Measurements from ENCODE around the gene RNF20.
"Not testable (repeated sequence)": the region's sequence is repeated elsewhere in the genome, so short reads cannot be mapped to it uniquely, and the experiment has no call there.

Gene RNF20

GRCh38 chr9:101530076-101530711 lies 3.5 kb upstream of the RNF20 start:
- Histone ChIP-seq H3K4me3 (ENCODE audit: low read depth, low read length) (no peak overlapping the region), H3K9ac (ENCODE audit: low read depth, low read length) (no peak overlapping the region), H3K9me3 (ENCODE audit: control insufficient read depth, insufficient read depth, low read length) (no peaks in the 10 kb centered on the region), H3K36me3 (ENCODE audit: control insufficient read depth, insufficient read depth, low read length) (no peaks in the 10 kb centered on the region), H3K27me3 (ENCODE audit: control insufficient read depth, insufficient read depth, low read length) (no peaks in the 10 kb centered on the region), H3K27ac (ENCODE audit: low read depth, low read length) (no peak overlapping the region), H3K4me1 (ENCODE audit: control insufficient read depth, insufficient read depth, low read length) (peaks cover 6% of the 10 kb centered on the region)

DNA sequence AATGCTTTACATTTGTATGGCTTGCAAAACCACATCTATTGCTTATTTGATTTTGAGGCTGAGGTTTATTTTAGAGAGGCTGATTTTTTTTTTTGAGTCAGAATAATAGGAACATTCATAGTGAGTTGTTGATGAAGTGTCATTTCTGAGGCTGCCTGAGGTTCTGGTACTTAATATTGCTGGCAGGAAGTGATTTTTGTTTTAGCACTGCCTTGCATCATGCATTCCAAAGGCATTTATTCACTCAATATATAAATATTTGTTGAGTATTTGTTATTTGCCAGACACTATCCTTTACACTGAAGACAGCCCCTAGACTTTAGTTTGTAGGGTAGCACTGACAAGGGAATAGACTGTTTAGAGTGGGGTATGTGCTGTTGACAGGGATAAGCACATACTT lies 2.7 kb downstream of the RNF20 start:
- no peak overlapping the region for H3K27ac ChIP-seq (ENCODE audit: low read depth, low read length)
- H3K9ac ChIP-seq (ENCODE audit: low read depth, low read length): no peak overlapping the region
- no peaks in the 10 kb centered on the region for H3K27me3 ChIP-seq (ENCODE audit: control insufficient read depth, insufficient read depth, low read length)
- peaks cover 57% of the 10 kb centered on the region for H3K36me3 ChIP-seq (ENCODE audit: control insufficient read depth, insufficient read depth, low read length)
- H3K4me1 ChIP-seq (ENCODE audit: control insufficient read depth, insufficient read depth, low read length): peaks cover 6% of the 10 kb centered on the region
- H3K4me3 ChIP-seq (ENCODE audit: low read depth, low read length): no peak overlapping the region
- H3K9me3 ChIP-seq (ENCODE audit: control insufficient read depth, insufficient read depth, low read length): no peaks in the 10 kb centered on the region

- H3K36me3 ChIP-seq (ENCODE audit: control insufficient read depth, insufficient read depth, low read length): peaks cover 63% of the 10 kb centered on the region
These were observed 3.3 kb downstream of the RNF20 start for GRCh38 chr9:101536938-101537337.

DNA sequence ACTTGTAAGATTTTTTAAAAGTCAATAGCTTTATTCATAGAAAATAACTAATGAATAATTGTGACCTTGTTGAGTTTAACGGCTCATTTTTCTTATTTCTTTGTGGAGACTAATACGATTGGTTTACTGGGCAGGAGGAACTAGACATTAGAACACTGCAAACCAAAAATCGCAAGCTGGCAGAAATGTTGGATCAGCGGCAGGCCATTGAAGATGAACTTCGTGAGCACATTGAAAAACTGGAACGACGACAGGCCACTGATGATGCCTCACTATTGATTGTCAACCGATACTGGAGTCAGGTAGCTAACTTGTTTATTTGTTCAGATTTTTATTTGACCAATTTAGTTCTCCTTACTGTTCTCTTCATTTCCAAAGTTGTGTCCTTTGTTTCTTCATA lies 6.4 kb downstream of the RNF20 start:
- Histone ChIP-seq H3K9me3 (ENCODE audit: control insufficient read depth, insufficient read depth, low read length) (no peaks in the 10 kb centered on the region), H3K9ac (ENCODE audit: low read depth, low read length) (no peak overlapping the region), H3K27ac (ENCODE audit: low read depth, low read length) (no peak overlapping the region), H3K4me1 (ENCODE audit: control insufficient read depth, insufficient read depth, low read length) (no peaks in the 10 kb centered on the region), H3K4me3 (ENCODE audit: low read depth, low read length) (no peak overlapping the region), H3K27me3 (ENCODE audit: control insufficient read depth, insufficient read depth, low read length) (no peaks in the 10 kb centered on the region), H3K36me3 (ENCODE audit: control insufficient read depth, insufficient read depth, low read length) (peaks cover 83% of the 10 kb centered on the region)

More at GRCh38 chr9:101536938-101537337, 3.3 kb downstream of the RNF20 start:
- no peak overlapping the region for H3K27ac ChIP-seq (ENCODE audit: low read depth, low read length)
- no peaks in the 10 kb centered on the region for H3K9me3 ChIP-seq (ENCODE audit: control insufficient read depth, insufficient read depth, low read length)
- H3K27me3 ChIP-seq (ENCODE audit: control insufficient read depth, insufficient read depth, low read length): no peaks in the 10 kb centered on the region
- peaks cover 6% of the 10 kb centered on the region for H3K4me1 ChIP-seq (ENCODE audit: control insufficient read depth, insufficient read depth, low read length)
- H3K9ac ChIP-seq (ENCODE audit: low read depth, low read length): no peak overlapping the region
- H3K4me3 ChIP-seq (ENCODE audit: low read depth, low read length): no peak overlapping the region

- Histone ChIP-seq H3K27me3 (ENCODE audit: control insufficient read depth, insufficient read depth, low read length) (no peaks in the 10 kb centered on the region), H3K4me1 (ENCODE audit: control insufficient read depth, insufficient read depth, low read length) (no peaks in the 10 kb centered on the region), H3K36me3 (ENCODE audit: control insufficient read depth, insufficient read depth, low read length) (peaks cover 85% of the 10 kb centered on the region), H3K9ac (ENCODE audit: low read depth, low read length) (no peak overlapping the region), H3K4me3 (ENCODE audit: low read depth, low read length) (no peak overlapping the region), H3K27ac (ENCODE audit: low read depth, low read length) (no peak overlapping the region), H3K9me3 (ENCODE audit: control insufficient read depth, insufficient read depth, low read length) (no peaks in the 10 kb centered on the region)
These were observed 9.6 kb downstream of the RNF20 start for GRCh38 chr9:101543098-101543735.

DNA sequence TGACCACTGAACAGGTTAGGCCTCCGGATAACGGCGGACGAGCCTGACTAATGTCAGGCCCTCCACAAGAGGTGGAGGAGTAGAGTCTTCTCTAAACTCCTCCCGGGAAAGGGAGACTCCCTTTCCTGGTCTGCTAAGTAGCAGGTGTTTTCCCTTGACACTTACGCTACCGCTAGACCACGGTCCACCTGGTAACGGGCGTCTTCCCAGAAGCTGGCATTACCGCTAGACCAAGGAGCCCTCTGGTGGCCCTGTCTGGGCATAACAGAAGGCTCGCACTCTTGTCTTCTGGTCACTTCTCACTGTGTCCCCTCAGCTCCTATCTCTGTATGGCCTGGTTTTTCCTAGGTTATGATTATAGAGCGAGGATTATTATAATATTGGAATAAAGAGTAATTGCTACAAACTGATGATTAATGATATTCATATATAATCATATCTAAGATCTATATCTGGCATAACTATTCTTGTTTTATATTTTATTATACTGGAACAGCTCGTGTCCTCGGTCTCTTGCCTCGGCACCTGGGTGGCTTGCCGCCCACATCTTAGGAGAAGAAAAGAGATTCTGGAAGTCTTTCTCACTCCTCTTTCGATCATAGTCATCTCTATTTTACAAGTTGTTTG lies 15.9 kb downstream of the RNF20 start:
- not testable (repeated sequence) for H3K4me3 ChIP-seq (ENCODE audit: low read depth, low read length); H3K9me3 ChIP-seq (ENCODE audit: control insufficient read depth, insufficient read depth, low read length); H3K4me1 ChIP-seq (ENCODE audit: control insufficient read depth, insufficient read depth, low read length); H3K27me3 ChIP-seq (ENCODE audit: control insufficient read depth, insufficient read depth, low read length); H3K9ac ChIP-seq (ENCODE audit: low read depth, low read length); H3K27ac ChIP-seq (ENCODE audit: low read depth, low read length)
- H3K36me3 ChIP-seq (ENCODE audit: control insufficient read depth, insufficient read depth, low read length): peaks cover 91% of the 10 kb centered on the region

DNA sequence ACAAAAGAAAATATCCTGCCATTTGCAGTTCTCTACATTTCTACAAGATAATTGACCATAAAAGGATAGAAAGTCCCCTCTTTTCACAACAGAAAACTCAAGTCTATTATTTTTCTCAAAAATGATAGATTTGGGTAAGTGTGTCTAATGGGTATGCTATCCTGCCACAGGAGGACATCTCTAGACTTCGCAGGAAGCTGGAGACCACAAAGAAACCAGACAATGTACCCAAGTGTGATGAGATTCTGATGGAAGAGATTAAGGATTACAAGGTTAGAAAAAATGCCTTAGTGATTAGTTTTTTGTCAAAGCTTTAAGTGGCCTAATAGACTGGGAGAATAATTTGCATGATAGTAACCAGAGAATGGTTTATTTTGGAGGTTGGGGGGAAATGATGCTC lies 28.1 kb downstream of the RNF20 start:
- H3K27me3 ChIP-seq (ENCODE audit: control insufficient read depth, insufficient read depth, low read length): no peaks in the 10 kb centered on the region
- H3K36me3 ChIP-seq (ENCODE audit: control insufficient read depth, insufficient read depth, low read length): peaks cover 79% of the 10 kb centered on the region
- H3K9me3 ChIP-seq (ENCODE audit: control insufficient read depth, insufficient read depth, low read length): no peaks in the 10 kb centered on the region
- no peak overlapping the region for H3K4me3 ChIP-seq (ENCODE audit: low read depth, low read length)
- H3K4me1 ChIP-seq (ENCODE audit: control insufficient read depth, insufficient read depth, low read length): no peaks in the 10 kb centered on the region
- no peak overlapping the region for H3K9ac ChIP-seq (ENCODE audit: low read depth, low read length)
- no peak overlapping the region for H3K27ac ChIP-seq (ENCODE audit: low read depth, low read length)

GRCh38 chr9:101562966-101563365 lies 29.3 kb downstream of the RNF20 start:
- Histone ChIP-seq H3K9ac (ENCODE audit: low read depth, low read length) (no peak overlapping the region), H3K36me3 (ENCODE audit: control insufficient read depth, insufficient read depth, low read length) (peaks cover 77% of the 10 kb centered on the region), H3K4me1 (ENCODE audit: control insufficient read depth, insufficient read depth, low read length) (no peaks in the 10 kb centered on the region), H3K27ac (ENCODE audit: low read depth, low read length) (no peak overlapping the region), H3K4me3 (ENCODE audit: low read depth, low read length) (no peak overlapping the region), H3K27me3 (ENCODE audit: control insufficient read depth, insufficient read depth, low read length) (no peaks in the 10 kb centered on the region), H3K9me3 (ENCODE audit: control insufficient read depth, insufficient read depth, low read length) (no peaks in the 10 kb centered on the region)

DNA sequence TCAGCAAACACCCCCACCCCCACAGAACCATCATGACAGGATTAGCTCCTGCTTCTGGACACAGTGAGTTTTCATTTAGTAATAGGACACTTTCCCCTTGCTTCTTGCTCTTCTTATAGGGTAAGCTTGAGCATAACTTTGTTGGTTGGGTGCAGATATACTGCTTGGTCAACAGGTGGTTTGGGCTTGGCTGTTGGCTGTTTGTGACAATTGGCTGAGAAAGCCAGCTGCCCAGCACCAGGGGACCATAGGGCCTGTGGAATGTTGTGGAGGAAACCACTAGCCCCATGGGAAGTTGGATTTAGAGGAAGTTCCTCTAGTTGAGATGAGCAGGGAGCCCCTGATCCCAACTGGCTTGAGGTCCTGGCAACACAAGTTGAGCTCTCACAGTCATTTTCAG lies 30.6 kb downstream of the RNF20 start:
- H3K27me3 ChIP-seq (ENCODE audit: control insufficient read depth, insufficient read depth, low read length): no peaks in the 10 kb centered on the region
- no peaks in the 10 kb centered on the region for H3K4me1 ChIP-seq (ENCODE audit: control insufficient read depth, insufficient read depth, low read length)
- peaks cover 75% of the 10 kb centered on the region for H3K36me3 ChIP-seq (ENCODE audit: control insufficient read depth, insufficient read depth, low read length)
- no peak overlapping the region for H3K4me3 ChIP-seq (ENCODE audit: low read depth, low read length)
- no peak overlapping the region for H3K27ac ChIP-seq (ENCODE audit: low read depth, low read length)
- H3K9ac ChIP-seq (ENCODE audit: low read depth, low read length): no peak overlapping the region
- H3K9me3 ChIP-seq (ENCODE audit: control insufficient read depth, insufficient read depth, low read length): no peaks in the 10 kb centered on the region

DNA sequence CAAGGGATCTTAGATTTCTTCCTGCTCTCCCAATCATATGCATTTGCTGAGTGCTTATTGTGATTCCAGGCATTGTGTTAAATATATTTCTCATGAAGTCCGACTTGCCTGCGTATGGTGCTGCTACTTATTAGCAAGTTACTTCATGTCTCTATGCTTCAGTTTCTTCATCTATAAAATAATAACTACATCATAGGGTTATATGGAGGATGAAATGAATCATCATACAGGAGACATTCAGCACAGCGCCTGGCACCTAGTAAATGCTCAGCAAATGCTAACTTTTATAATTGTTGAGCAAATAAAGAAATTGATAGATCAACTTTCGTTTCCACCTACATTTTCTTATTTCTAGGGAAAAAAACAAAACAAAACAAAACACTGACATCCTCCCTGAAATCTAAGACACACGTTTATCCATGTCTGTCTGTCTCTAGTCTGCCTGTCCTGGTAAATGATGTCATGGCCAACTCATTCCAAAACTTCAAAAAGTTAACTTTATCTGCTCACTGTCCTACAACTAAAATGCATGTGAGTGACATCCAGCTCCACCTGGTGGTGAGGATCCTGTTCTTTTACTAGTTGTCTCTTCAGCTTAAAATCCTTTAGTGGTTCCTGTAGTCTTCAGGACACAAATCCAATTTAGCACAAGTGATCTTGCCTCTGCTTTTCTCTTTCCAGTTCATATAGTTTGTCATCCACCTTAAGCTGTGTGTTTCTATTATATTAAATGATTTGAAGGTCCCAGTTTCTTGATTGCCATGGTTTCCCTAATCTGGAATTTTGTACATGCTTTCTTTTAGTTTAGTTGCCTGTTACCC lies 33.5 kb downstream of the RNF20 start:
- peaks cover 14% of the 10 kb centered on the region for H3K4me1 ChIP-seq (ENCODE audit: control insufficient read depth, insufficient read depth, low read length)
- H3K9me3 ChIP-seq (ENCODE audit: control insufficient read depth, insufficient read depth, low read length): no peaks in the 10 kb centered on the region
- H3K4me3 ChIP-seq (ENCODE audit: low read depth, low read length): no peak overlapping the region
- H3K27me3 ChIP-seq (ENCODE audit: control insufficient read depth, insufficient read depth, low read length): no peaks in the 10 kb centered on the region
- H3K27ac ChIP-seq (ENCODE audit: low read depth, low read length): no peak overlapping the region
- peaks cover 52% of the 10 kb centered on the region for H3K36me3 ChIP-seq (ENCODE audit: control insufficient read depth, insufficient read depth, low read length)
- no peak overlapping the region for H3K9ac ChIP-seq (ENCODE audit: low read depth, low read length)

Data from HUES48 (cell line).